NCI-H146 (cell line): Measurements from ENCODE around the gene C1orf105.

Experiments
- DNase-seq: peaks from one replicate; lab custom pipeline; 2025; lab: John Stamatoyannopoulos, UW

The C1orf105 gene

DNA sequence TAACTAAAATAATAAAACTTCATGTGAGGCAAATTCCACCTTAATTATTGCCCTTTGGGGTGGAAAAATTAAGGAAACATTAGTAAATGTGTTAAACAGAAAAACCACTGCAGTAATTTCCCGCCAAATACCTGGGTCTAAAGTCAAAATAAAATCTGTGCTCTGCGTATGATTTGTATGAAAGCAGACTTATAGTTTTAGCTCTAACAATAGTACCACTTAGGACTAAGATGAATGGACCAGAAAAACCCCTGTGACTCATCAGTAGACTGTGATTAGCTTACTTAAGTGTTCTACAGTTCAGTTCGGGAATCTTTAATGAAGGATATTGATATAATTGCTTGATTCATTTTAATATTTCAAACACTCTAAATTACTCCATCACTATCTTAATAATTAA is 23.3 kb upstream of the C1orf105 start:
- no peak for DNase-seq

DNA sequence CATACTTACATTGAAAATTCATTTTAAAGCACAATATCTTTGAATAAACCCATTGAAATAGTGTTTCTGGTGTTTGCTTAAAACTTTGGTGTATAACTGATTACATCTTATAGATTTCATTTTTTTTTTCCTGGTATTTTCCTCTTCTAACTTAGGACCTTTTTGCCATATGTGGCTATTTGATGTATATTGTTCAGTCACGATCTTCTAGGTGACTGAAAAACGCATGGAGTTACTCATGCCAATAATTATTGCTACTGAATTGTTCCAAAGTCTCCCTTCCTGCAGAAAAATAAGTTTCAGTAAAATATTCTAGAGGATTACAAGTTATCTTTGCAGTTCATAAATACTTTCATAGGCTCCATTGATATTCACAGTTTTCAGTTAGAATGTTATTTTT is 22.9 kb upstream of the C1orf105 start:
- DNase-seq: no peak

DNA sequence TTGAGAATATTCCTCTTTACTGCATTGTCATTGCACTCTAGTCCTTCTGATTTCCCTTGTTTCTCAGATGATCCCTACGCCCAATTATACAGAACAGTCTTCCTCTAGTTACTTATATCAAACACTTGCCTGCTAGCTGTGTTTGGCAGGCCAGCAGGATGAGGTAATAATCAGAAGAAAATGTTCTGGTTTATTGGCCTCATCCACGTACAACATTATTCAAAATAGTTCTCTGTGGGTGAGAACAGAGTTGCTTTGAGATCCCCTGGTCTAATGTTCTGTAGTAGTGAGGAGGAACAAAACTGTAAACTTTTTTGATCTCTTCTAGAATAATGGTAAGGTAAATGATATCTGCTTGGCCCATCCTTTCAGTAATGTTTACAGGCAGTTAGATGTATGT is 22.3 kb upstream of the C1orf105 start:
- DNase-seq: no peak

DNA sequence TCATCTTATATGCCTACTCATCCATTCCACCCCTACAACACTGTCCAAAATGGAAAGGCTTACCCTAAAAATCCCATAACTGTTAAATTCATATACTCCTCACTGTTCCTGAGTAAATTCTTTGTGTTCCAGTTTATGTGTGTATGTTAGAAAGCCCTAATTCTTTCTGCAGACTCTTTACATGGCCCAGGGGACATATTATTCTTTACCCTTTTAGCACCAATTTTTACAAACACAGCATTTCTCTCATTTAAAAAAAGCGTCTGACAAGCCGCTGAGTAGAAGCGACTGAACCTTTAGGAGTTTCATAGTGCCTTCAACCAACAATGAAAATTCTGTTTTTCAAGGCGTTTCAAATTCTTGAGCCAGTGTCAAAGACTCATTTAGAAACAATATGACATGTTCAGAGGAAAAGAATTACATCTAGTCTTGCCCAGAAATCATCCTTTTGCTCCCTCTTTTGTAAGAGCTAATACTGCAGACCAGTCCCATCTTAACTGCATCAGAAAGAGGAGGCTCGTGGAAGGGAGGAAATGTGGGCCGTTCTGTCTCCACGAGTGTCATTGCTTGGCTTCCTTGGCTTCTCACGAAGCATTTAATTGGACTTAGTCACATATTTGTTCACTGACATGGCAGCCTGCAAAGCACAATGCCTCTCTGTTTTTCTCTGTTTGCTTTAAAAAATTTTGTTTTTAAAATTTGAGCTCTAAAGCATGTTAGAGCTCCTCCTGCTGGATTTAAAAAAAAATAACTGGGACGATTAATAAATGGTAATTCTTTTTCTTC is 21.3 kb upstream of the C1orf105 start:
- peak; percentile 53 for DNase-seq

DNA sequence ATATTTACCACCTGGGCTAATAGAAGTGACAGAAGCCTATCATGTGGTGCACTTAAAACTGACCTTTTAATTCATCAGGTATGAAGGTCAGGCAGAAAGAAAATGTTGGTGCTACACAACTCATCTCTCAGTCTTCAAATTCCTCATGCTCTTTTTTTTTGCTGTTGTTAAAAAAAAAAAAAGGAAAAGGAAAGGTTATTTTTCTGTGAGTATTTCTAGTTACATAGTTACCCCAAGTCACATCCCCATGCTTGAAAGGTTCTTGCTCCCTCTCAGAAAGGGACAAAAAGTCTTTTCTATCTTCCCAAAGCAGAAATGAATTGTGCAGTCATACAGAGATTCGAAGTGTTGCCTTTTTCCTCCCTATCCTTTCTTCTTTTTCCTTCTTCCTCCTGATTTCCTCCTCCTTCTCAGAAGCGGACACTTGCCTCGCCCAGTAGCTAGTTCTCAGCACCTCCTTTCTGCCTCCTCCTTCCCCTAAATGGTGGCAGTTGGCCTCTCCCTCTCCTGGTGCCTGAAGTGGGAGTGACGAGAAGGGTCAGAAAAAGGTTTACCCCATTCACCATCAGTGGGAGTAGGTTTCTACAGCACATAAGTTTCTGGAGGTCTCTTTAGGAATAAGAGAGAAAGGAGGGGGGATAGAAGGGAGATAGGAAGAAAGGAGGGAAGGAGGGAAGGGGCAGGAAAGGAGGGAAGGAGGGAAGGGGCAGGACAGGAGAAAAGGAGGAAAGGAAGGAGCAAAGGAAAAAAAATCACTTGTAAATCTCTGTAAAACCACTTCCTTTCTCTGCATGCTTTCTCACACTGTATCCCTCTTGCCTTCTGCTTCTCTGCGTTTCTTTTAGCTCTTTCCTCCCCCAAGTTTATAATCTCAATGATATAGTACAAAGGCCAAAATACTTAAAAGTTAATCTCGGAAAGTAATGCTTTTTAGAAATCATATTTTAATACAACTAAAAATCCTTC is 20.4 kb upstream of the C1orf105 start:
- DNase-seq: no peak

DNA sequence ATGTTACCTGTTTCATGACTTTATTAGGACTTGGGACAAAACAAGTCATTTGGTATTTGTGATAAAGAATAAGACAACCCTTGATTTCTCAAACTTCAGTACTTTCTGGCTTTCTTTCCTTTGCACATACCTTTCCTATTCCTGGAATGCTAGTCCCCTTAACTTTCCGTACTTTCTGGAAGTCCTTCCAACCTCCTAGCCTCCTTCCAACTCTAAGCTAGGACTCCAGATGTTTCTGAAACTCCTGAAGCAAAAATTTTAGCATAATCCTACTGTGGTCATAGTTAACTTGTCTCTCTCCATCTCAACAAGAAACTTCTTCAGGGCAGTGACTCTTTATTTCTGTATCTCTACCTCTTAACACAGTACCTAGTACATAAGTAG is 19.8 kb upstream of the C1orf105 start:
- DNase-seq: no peak

DNA sequence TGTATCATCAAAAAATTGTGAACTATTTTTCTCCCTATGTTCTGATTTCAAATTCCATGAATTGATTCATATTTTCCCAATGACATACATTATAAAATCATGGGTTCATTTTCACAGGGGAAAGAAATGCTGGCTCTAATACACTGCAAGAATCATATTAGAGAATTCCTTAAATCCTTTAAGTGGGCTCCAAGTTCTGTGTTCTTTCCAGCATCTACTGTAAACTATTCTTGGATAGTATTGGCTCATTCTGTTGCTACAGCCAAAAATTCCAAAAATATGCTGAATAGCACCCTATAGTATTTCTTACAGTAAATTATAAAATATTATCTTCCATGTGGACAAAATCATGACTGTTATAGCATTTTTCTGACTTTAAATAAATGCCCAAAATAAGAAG is 19.0 kb upstream of the C1orf105 start:
- DNase-seq: no peak

DNA sequence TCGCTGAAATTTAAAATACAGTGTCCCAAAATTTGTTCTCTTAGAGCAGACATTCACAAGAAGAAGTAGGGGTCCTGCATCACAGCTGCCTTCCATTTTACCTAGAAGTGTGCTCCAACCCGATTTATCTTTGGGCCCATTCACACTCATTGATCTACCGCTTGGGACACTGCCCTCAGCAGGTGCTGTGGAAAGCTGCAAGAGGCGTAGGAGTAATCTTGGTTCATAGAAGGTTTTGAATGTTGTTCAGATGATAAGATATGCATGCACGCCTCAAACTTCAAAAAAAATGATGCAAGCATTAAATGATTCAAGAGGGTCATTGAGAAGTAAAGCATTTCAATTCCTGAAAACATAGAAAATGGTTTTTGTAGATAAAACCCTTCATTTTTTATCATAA is 18.6 kb upstream of the C1orf105 start:
- peak; percentile 0 for DNase-seq

DNA sequence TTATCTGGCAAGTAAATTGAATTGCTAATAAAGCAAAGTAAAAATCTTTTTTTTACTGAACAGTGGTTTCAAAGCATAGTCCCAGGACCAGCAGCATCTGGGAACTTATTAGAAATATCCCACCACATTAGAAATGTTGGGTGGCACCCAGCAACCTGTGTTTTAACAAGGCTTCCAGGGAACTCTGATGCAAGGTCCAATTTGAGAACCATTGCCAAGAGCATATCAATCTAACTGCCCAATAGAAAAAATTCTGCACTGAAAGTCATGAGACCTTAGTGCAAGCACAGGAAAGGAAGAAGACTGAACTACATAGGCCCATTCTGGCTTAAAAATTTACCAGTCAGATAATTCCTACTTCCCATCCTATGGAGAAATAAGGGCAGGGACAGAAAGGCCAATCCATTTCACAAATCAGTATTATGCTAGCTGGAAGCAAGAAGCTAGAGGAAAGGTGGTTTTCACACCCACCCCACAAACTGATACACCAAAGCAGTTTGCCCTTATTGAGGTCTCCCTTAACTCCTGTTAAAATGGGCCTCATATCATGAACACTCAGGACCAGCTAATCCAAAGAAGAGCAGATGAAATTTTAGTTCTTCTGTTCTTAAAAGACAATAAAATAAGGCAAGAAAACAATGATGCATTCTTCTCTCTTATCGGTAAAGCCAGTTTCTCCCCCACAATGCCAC is 17.5 kb upstream of the C1orf105 start:
- DNase-seq: no peak

DNA sequence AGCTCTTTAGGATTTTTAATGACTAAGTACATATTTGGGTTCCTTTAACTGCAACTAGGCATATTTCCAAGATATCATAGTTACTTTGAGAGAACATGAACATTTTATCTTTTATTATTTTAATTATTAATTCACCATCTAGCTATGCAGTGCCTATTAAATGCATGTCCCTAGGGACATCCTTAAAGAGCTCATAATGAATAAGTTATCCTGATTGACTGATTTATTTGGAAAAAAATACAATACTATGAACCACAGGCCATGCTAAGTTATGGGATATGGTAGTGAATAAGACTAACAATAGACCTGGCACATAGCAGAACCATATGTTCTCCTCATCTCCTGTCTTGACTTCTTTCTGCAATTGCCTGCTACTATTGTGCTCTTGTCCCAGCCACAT is 16.4 kb upstream of the C1orf105 start:
- no peak for DNase-seq

DNA sequence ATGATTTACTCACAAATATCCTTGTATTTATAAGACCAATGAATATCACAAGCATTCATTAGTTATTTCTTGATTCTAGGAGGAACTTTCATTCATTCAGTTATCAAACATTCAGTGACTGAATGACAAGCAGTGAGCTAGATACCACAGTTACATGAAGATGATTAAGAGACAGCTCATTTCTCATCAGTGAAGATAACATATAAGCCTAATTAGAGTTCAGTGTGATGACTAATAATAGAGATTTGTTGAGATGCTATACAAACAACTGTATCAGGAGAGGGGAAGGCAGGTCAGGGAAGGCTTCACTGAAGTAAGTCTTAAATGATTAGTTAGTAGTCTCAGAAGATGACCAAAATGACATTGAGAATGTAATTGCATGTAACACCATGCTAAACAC is 14.6 kb upstream of the C1orf105 start:
- no peak for DNase-seq

DNA sequence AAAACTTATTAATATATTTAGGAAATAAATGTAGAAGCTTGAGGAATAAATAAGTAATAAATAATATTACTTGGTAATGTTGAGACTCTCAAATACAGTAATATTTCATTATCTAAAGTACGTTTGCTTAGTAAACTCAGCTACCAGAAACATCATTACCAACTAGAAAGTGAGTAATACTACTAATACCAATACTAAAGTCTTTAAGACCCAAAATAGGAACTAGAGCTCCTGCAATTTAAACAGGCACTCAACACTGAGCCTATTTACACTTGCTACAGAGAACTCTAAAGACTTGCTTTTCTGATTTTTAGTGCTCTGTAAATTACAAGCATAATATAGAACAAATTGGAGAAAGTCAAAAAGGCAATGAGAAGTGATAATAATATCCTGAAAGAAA is 13.5 kb upstream of the C1orf105 start:
- DNase-seq: no peak

DNA sequence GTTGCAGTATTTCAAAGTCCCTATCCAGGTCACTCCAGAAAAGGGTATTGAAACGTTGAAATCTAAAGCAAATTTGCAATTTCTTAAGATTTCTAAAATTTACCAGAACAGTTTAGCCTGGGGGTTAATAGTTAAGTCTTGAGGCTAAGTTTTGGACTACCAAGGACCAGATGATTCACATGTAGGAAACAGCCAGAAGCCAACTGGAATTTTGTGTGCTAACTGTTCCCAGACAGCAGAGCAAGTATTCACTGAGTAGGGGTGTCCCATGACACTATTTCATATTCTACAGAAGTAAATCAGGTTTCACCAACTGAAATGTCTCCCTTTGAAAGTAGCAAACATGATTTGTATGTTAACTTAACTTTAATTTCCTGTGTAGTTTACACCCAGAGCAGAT is 11.5 kb upstream of the C1orf105 start:
- DNase-seq: no peak

DNA sequence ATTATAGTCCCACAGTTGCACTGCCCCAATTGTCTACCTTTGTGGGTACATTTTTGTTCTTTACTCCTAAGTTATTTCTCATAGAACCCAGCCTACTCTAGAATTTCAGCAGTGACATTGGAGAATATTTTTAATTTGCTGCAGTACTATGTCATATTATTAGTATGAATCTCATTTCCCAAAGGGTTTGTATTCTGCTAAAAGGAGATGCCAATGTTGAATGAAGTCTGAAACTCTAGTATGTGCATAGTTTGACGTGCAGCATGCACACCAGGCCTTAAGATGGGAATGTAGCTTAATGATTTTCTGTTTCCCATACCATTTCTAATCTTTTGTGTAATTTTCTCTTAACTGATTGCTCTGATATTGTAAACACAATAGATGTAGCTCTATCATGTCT is 10.5 kb upstream of the C1orf105 start:
- no peak for DNase-seq

DNA sequence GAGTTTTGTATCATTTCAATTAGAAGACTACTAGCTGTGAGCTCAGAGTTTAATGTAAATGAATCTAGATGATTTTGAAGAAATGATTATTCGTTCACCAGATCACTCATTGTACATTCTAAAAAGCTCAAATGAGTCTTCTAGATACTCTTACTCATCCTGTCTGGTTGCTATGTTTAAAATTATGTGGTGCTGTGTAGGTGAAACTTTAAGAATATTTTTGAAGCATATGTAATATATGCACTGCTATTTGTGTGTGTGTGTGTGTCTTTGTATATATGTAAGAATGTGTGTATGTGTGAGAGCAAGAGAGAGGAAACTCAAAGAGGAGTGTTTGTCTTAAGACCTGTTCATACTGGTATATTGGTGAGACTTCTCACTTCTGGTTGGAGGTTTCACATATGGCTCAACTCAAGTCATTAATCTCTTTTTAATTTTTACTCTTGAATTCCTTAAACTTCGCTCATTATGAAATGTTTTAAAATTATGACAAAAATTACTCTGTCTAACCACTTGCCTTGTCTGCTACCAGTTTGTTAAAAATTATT is 8.6 kb upstream of the C1orf105 start:
- no peak for DNase-seq

DNA sequence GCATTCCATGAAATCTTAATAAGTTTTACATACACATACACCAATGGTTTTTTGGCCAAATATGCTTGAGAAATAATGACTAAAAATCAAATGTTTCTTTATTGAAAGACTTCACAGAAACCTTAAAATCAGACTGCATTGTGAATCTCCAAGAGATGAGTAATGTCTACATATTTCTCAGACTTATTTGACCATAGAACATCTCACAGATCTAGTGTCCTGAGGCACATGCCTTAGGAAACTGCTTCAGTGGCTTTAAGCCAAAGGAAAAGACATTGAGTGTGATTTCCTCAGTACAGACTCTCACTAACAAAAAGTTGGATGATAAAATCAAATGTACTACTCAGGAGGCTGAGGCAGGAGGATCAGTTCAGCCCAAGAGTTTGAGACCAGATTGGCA is 6.2 kb upstream of the C1orf105 start:
- DNase-seq: no peak

DNA sequence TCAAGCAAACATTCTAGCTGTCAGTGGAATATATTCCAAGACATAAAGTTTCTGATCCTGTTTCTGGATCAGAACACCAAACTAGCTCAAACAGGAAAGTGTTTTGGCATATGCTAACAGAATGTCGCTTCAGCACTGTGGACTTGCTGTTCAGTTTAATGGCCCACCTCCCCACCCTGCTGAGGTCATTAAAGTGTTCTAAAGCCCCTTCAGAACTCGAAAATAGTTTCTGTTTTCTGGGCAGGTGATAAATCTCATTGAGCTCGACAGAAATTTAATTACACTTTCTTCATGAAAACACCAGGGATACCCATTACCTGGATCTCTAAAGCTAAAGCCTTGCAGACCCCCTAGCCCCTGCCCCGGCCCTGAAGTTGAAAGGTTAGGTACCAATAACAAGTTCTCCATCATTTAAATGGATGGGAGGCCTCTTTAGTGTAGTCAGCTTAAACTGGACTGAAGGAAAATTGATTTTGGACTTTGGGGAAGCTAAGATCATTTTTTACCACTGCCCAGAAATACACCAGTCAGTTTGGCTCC is 3.9 kb upstream of the C1orf105 start:
- no peak for DNase-seq

DNA sequence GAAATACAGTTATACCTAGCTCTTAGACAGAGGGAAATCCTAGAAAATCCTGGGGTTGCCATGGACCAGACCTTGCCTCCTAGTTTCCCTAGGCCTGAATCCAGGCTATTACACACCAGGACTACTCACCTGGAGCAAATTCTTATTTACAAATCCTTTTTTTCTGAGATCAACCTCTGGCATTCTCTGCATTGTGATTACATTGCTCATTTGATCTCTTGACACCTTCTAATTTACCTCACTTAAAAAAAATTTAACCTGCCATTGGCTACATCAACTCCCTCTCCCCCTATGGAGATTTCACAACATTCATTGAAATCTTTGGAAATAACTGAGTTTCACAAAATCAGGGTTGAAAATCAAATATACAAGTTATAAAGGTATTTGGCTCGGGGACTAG is 2.9 kb upstream of the C1orf105 start:
- no peak for DNase-seq

DNA sequence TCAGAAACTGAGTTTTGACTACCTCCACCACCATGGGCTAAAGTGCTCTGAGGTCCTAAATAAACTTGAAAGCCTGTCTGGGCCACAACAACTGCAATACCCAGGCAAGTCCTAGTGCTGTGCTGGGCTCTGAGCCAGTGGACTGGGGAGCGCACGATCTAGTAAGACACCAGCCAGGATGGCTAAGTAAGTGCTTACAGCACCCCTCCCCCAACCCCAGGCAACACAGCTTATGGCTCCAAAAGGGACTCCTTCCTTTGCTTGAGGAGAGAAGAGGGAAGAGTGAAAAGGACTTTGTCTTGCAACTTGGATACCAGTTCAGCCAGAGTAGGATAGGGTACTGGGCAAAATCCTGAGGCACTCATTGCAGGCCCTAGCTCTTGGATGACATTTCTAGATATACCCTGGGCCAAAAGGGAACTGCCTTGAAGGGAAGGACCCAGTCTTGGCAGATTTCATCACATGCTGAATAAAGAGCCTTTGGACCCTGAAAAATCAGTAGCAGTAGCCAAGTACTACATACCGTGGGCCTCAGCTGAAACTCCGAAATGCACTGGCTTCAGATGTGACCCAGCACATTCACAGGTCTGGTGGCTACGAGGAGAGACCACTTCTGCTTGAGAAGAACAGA is 1.6 kb downstream of the C1orf105 start:
- no peak for DNase-seq

DNA sequence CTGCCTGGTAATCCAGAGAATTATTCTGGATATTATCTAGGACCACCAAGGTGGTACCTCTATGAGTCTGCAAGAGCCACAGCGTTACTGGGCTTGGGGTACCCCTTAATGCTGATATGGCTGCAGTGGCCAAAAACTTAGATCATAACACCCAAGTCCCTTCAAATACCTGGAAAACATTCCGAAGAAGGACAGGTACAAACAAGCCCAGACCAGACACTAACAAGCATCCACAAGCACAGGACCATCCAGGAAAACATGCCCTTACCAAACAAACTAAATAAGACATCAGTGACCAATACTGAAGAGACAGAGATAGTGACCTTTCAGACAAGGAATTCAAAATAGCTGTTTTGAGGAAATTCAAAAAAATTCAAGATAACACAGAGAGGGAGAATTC is 2.9 kb downstream of the C1orf105 start:
- DNase-seq: no peak

DNA sequence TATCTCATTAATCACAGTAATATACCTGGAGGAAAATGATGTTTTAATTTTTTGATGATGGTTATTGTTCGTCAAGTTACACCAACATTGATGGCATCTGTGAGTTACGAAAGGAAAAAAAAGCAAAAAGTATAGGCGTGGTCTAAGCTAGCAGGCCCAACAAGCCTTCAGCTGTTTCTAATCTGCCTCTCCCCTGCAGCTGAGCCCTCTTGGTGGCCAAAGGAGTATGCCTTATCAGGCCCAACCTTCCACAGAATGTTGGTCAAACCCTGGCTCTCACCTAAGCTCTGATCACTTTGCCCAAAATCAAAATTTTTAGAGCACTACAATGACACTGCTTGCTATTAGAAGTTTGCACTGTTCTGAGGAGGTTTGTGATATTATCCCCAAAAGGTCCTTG is 4.9 kb downstream of the C1orf105 start:
- DNase-seq: no peak

DNA sequence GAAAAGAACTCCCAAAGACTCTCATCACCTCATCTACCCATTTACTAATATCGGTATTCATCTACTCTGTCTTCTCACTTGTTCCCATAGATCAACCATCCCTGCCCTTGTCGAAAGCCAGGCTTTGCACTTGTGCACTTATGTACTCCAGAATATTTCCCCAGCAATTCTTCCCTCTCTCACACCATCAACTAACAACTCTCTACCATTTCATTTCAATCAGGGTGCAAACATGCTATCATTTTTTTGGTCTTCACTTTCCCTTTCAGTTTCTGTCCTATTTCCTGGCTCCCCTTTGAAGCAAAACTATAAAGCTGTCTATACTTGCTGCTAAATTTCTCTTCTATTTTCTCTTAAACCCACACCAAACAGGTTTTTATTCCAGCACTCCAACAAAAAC is 6.7 kb downstream of the C1orf105 start:
- DNase-seq: no peak
